ENCODE results near the gene MEAF6.

- TF ChIP-seq, protein P1, sequence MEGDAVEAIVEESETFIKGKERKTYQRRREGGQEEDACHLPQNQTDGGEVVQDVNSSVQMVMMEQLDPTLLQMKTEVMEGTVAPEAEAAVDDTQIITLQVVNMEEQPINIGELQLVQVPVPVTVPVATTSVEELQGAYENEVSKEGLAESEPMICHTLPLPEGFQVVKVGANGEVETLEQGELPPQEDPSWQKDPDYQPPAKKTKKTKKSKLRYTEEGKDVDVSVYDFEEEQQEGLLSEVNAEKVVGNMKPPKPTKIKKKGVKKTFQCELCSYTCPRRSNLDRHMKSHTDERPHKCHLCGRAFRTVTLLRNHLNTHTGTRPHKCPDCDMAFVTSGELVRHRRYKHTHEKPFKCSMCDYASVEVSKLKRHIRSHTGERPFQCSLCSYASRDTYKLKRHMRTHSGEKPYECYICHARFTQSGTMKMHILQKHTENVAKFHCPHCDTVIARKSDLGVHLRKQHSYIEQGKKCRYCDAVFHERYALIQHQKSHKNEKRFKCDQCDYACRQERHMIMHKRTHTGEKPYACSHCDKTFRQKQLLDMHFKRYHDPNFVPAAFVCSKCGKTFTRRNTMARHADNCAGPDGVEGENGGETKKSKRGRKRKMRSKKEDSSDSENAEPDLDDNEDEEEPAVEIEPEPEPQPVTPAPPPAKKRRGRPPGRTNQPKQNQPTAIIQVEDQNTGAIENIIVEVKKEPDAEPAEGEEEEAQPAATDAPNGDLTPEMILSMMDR (IDR thresholded peaks at IDR 0.05): no peak
- TF ChIP-seq POLR2A (IDR thresholded peaks at IDR 0.05) (no peak), POLR2AphosphoS5 (IDR thresholded peaks at IDR 0.05) (peak; percentile 59)
These were observed 7.8 kb downstream of the MEAF6 start for GRCh38 chr1:37506740-37507139.

All from prostate gland (tissue), 2 donors.